ENCODE data around the gene SPRYD3. TPM values are rescaled to one million over a fixed set of nuclear protein-coding genes. Genes with fewer than 3 reads are reported as not detected.

Gene SPRYD3
- total and polyA plus RNA-seq, 8 donors: 25.7 to 47.2 (median 38.4) TPM

GRCh38 chr12:53105712-53106439 is 26.7 kb upstream of the SPRYD3 start:
- DNase-seq: no peak

GRCh38 chr12:53105256-53105655 is 26.1 kb upstream of the SPRYD3 start:
- no peaks in the 10 kb centered on the region for H3K27me3 ChIP-seq
- no peak for ATAC-seq
- no peaks in the 10 kb centered on the region for H3K9me3 ChIP-seq
- intact Hi-C loops (cut with DNase I): no loop called here
- FAIRE-seq: no peak
- 87 to 97% methylated on average over 8 of the region's 8 CpGs for WGBS, 2 donors
- H3K36me3 ChIP-seq: no peaks in the 10 kb centered on the region
- no peak overlapping the region for H3K27ac ChIP-seq
- no peak for DNase-seq
- no peak overlapping the region for H3K4me3 ChIP-seq
- H3K4me1 ChIP-seq: peaks cover 6 to 15% (median 14%) of the 10 kb centered on the region in 3 donors
- no peak for TF ChIP-seq CTCF (IDR thresholded peaks at IDR 0.05)

More at GRCh38 chr12:53105712-53106439, 26.7 kb upstream of the SPRYD3 start:
- no peaks in the 10 kb centered on the region for H3K9me3 ChIP-seq
- no peak for ATAC-seq
- no peaks in the 10 kb centered on the region for H3K36me3 ChIP-seq
- no peak overlapping the region for H3K4me3 ChIP-seq
- H3K4me1 ChIP-seq: peaks cover 6 to 15% (median 14%) of the 10 kb centered on the region in 3 donors
- WGBS, 2 donors: 85 to 90% methylated on average over 7 of the region's 7 CpGs
- FAIRE-seq: no peak
- intact Hi-C loops (cut with DNase I): no loop called here
- no peak for TF ChIP-seq CTCF (IDR thresholded peaks at IDR 0.05)
- no peaks in the 10 kb centered on the region for H3K27me3 ChIP-seq
- H3K27ac ChIP-seq: no peak overlapping the region

- Histone ChIP-seq H3K36me3 (no peaks in the 10 kb centered on the region), H3K27ac (peak overlapping the region in 2 of 4 donors; percentile 84 to 89), H3K27me3 (no peaks in the 10 kb centered on the region), H3K9me3 (no peaks in the 10 kb centered on the region), H3K4me3 (no peak overlapping the region), H3K4me1 (peaks cover 6 to 19% (median 14%) of the 10 kb centered on the region in 3 donors)
- no peak for ATAC-seq
- TF ChIP-seq CTCF (IDR thresholded peaks at IDR 0.05): no peak
- intact Hi-C loops (cut with DNase I): no loop called here
- FAIRE-seq: no peak
- 79 to 83% methylated on average over 3 of the region's 3 CpGs for WGBS, 2 donors
- no peak for DNase-seq
Observed at GRCh38 chr12:53103860-53104305, 24.7 kb upstream of the SPRYD3 start.

GRCh38 chr12:53102883-53103807 is 24.0 kb upstream of the SPRYD3 start, which contains the start of gene SOAT2:
Gene SOAT2 (plus strand): TSS chr12:53103486. CDS start chr12:53103578, 92 bp downstream.
- no peaks in the 10 kb centered on the region for H3K27me3 ChIP-seq
- H3K36me3 ChIP-seq: no peaks in the 10 kb centered on the region
- no peaks in the 10 kb centered on the region for H3K9me3 ChIP-seq
- DNase-seq (peak in 1 of 6 donors; percentile 34), FAIRE-seq (no peak), ATAC-seq (peak in 3 of 4 donors; percentile 7 to 13 (median 11))
- H3K27ac ChIP-seq: peak within 1 kb of the TSS; percentile 53 to 89 (median 72)
- H3K4me3 ChIP-seq: no peak within 1 kb of the TSS
- TF ChIP-seq CTCF (IDR thresholded peaks at IDR 0.05): no peak
- 75 to 77% methylated on average over 23 of the region's 23 CpGs for WGBS, 2 donors
- peaks cover 6 to 22% (median 14%) of the 10 kb centered on the region in 3 donors for H3K4me1 ChIP-seq
- intact Hi-C loops (cut with DNase I): no loop called here

Data from pancreas (tissue), 10 donors.